ENCODE results near the gene ZNF516.

DNA sequence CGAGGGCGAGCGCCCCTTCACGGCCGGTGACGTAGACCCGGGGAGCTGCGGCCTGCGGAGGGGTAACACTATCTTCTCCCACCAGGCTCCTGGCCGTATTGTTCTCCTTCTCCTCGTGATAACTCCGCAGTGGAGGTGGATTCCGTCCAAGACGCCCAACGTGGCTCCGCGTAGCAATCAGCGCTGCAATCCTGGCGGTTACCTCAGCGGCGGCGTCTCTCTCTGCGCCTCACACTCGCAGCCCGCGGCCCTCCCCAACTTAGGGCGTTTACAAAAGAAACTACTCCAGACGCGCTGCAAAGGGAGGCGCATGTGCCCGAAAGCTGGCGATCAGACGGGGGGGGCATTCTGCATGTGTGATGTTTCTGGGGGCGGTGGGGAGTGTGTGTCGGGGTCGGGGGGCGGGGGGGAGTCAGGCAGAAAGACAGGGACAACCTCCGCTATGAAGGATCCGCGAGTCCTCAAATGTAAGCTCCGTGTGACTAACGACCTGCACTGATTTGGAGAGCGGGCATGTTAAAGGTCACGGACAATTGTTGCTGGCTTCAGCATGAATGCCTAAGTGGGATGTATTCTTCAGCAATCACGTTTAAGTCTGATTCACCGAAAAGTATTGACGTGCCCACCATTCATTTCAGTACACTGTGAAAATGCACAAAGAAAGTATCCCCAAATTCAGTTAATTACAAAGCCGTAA lies 1.3 kb upstream of the ZNF516 start:
- TF ChIP-seq POLR2AphosphoS5 (IDR thresholded peaks at IDR 0.05; ENCODE audit: low read depth) (peak; percentile 92), GABPA (IDR thresholded peaks at IDR 0.05; ENCODE audit: low read depth) (no peak)
- TF ChIP-seq, protein P1, sequence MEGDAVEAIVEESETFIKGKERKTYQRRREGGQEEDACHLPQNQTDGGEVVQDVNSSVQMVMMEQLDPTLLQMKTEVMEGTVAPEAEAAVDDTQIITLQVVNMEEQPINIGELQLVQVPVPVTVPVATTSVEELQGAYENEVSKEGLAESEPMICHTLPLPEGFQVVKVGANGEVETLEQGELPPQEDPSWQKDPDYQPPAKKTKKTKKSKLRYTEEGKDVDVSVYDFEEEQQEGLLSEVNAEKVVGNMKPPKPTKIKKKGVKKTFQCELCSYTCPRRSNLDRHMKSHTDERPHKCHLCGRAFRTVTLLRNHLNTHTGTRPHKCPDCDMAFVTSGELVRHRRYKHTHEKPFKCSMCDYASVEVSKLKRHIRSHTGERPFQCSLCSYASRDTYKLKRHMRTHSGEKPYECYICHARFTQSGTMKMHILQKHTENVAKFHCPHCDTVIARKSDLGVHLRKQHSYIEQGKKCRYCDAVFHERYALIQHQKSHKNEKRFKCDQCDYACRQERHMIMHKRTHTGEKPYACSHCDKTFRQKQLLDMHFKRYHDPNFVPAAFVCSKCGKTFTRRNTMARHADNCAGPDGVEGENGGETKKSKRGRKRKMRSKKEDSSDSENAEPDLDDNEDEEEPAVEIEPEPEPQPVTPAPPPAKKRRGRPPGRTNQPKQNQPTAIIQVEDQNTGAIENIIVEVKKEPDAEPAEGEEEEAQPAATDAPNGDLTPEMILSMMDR (IDR thresholded peaks at IDR 0.05; ENCODE audit: insufficient read depth, low read length): no peak
